Calu3 (cell line): ENCODE results near the gene TEC. TPM values are rescaled to one million over a fixed set of nuclear protein-coding genes. Genes with fewer than 3 reads are reported as not detected.

Source experiments
- BruUV-seq: library from RNA; stranded (reverse); fragments of 400-500 nt; replicated peaks from 2 replicates; lab custom pipeline; 2021; lab: Mats Ljungman, UMichigan
- CTCF ChIA-PET: fragments of 300-600 bp; sonication (Branson Sonifier 250); formaldehyde crosslinking; loops from one replicate; lab custom pipeline; 2022; ENCODE audit warnings: antibody characterized with exemption; lab: Charles Lee
- DNase-seq: peaks from one replicate; pipeline ENCODE4 v3.0.0; 2022
- H3K27ac Mint-ChIP-seq: one replicate; pipeline ENCODE4 v1.8.0; 2022; ENCODE audit warnings: mixed read lengths; ENCODE audit not compliant: unreplicated experiment
- H3K27me3 Mint-ChIP-seq: one replicate; pipeline ENCODE4 v1.8.0; 2022; ENCODE audit warnings: mixed read lengths; ENCODE audit not compliant: unreplicated experiment
- H3K36me3 Mint-ChIP-seq: one replicate; pipeline ENCODE4 v1.8.0; 2022; ENCODE audit warnings: mild to moderate bottlenecking, moderate library complexity, mixed read lengths; ENCODE audit not compliant: insufficient read depth, unreplicated experiment
- H3K4me1 Mint-ChIP-seq: one replicate; pipeline ENCODE4 v1.8.0; 2022; ENCODE audit warnings: mild to moderate bottlenecking, low read depth, mixed read lengths; ENCODE audit not compliant: unreplicated experiment
- H3K4me3 Mint-ChIP-seq: one replicate; pipeline ENCODE4 v1.8.0; 2022; ENCODE audit warnings: mild to moderate bottlenecking, low read depth, moderate library complexity, mixed read lengths; ENCODE audit not compliant: unreplicated experiment
- H3K9me3 Mint-ChIP-seq: one replicate; pipeline ENCODE4 v1.8.0; 2022; ENCODE audit warnings: low read depth, mixed read lengths; ENCODE audit not compliant: unreplicated experiment
- CTCF ChIP-seq: fragments of 200-600 bp; IDR thresholded peaks from one replicate; pipeline ENCODE4 v1.8.0; 2022; ENCODE audit warnings: antibody characterized with exemption; ENCODE audit not compliant: unreplicated experiment
- intact Hi-C: fragments of 100-400 bp; cut with micrococcal nuclease; formaldehyde crosslinking; loops from one replicate; pipeline ENCODE4 v1.10.0; 2022; ENCODE audit not compliant: unreplicated experiment
- total RNA-seq: library from RNA; stranded (reverse); gene quantifications from 2 replicates; pipeline ENCODE4 v1.2.3, GENCODE V29; 2022

The TEC gene
- total RNA-seq, 1 experiment from 2014 or later, result 3.2 TPM

GRCh38 chr4:48308901-48309300 lies 39.3 kb upstream of the TEC start:
- DNase-seq, result no peak
- Mint-ChIP-seq H3K4me3 (no peak overlapping the region), H3K4me1 (no peaks in the 10 kb centered on the region), H3K36me3 (no peaks in the 10 kb centered on the region), H3K9me3 (no peaks in the 10 kb centered on the region), H3K27ac (no peak overlapping the region), H3K27me3 (no peaks in the 10 kb centered on the region)
- intact Hi-C loops, result no loop called here
- BruUV-seq, result no TSS peak
- CTCF ChIA-PET, result no interaction called here
- TF ChIP-seq CTCF, result no peak

- BruUV-seq, result no TSS peak
- intact Hi-C loops, result no loop called here
Observed at GRCh38 chr4:48307528-48307927, 37.9 kb upstream of the TEC start.

GRCh38 chr4:48305508-48305907 lies 35.9 kb upstream of the TEC start:
- CTCF ChIA-PET, result no interaction called here
- DNase-seq, result no peak
- Mint-ChIP-seq H3K27me3 (no peaks in the 10 kb centered on the region), H3K4me1 (no peaks in the 10 kb centered on the region), H3K36me3 (no peaks in the 10 kb centered on the region), H3K4me3 (no peak overlapping the region), H3K27ac (no peak overlapping the region), H3K9me3 (no peaks in the 10 kb centered on the region)
- intact Hi-C loops, result no loop called here
- TF ChIP-seq CTCF, result no peak
- no TSS peak for BruUV-seq

More at GRCh38 chr4:48307528-48307927, 37.9 kb upstream of the TEC start:
- Mint-ChIP-seq H3K9me3 (no peaks in the 10 kb centered on the region), H3K27me3 (no peaks in the 10 kb centered on the region), H3K4me3 (no peak overlapping the region), H3K27ac (no peak overlapping the region), H3K4me1 (no peaks in the 10 kb centered on the region), H3K36me3 (no peaks in the 10 kb centered on the region)
- no peak for TF ChIP-seq CTCF
- CTCF ChIA-PET, result no interaction called here
- DNase-seq, result no peak

GRCh38 chr4:48300004-48300403 lies 30.4 kb upstream of the TEC start:
- H3K27me3 Mint-ChIP-seq, result no peaks in the 10 kb centered on the region
- H3K4me1 Mint-ChIP-seq, result no peaks in the 10 kb centered on the region
- no peaks in the 10 kb centered on the region for H3K36me3 Mint-ChIP-seq
- no TSS peak for BruUV-seq
- no peak overlapping the region for H3K4me3 Mint-ChIP-seq
- CTCF ChIA-PET, result no interaction called here
- no peaks in the 10 kb centered on the region for H3K9me3 Mint-ChIP-seq
- TF ChIP-seq CTCF, result no peak
- intact Hi-C loops, result no loop called here
- no peak for DNase-seq
- no peak overlapping the region for H3K27ac Mint-ChIP-seq

- Mint-ChIP-seq H3K4me1 (no peaks in the 10 kb centered on the region), H3K27ac (no peak overlapping the region), H3K4me3 (no peak overlapping the region), H3K9me3 (no peaks in the 10 kb centered on the region), H3K27me3 (no peaks in the 10 kb centered on the region), H3K36me3 (no peaks in the 10 kb centered on the region)
- no peak for TF ChIP-seq CTCF
- no TSS peak for BruUV-seq
- DNase-seq, result no peak
- CTCF ChIA-PET, result no interaction called here
- intact Hi-C loops, result no loop called here
Observed at GRCh38 chr4:48299560-48299959, 29.9 kb upstream of the TEC start.
